Activated CD4-positive, alpha-beta T cell treated with anti-CD3 and anti-CD28 coated beads, Interleukin-2, amount 10 ng/mL, durations not matched to agents 24 days and 14 days (primary cell): ENCODE results near the gene CCDC160. TPM values are rescaled to one million over a fixed set of nuclear protein-coding genes. Genes with fewer than 3 reads are reported as not detected.
"Not testable (repeated sequence)": the region's sequence is repeated elsewhere in the genome, so short reads cannot be mapped to it uniquely, and the experiment has no call there.

Experiments
- DNase-seq: peaks from one replicate; pipeline ENCODE4 v3.0.0; 2022
- H3K27ac Mint-ChIP-seq: one replicate; pipeline ENCODE4 v1.8.0; 2022; ENCODE audit warnings: mild to moderate bottlenecking, mixed read lengths
- H3K27me3 Mint-ChIP-seq: one replicate; pipeline ENCODE4 v1.8.0; 2022; ENCODE audit warnings: mixed read lengths
- H3K36me3 Mint-ChIP-seq: one replicate; pipeline ENCODE4 v1.8.0; 2022; ENCODE audit warnings: low read depth, mild to moderate bottlenecking, mixed read lengths
- H3K4me1 Mint-ChIP-seq: one replicate; pipeline ENCODE4 v1.8.0; 2021; ENCODE audit warnings: mixed read lengths
- H3K4me3 Mint-ChIP-seq: one replicate; pipeline ENCODE4 v1.8.0; 2022; ENCODE audit warnings: mild to moderate bottlenecking, moderate library complexity, mixed read lengths
- H3K9me3 Mint-ChIP-seq: one replicate; pipeline ENCODE4 v1.8.0; 2021; ENCODE audit warnings: mixed read lengths
- intact Hi-C: fragments of 100-400 bp; cut with micrococcal nuclease; formaldehyde crosslinking; loops from one replicate; pipeline ENCODE4 v1.15.1; 2023
- total RNA-seq: library from RNA; stranded (reverse); gene quantifications from 2 replicates; pipeline ENCODE4 v1.2.3, GENCODE V29; 2022

Gene CCDC160
- total RNA-seq, 1 donor from 2014 or later: not detected

DNA sequence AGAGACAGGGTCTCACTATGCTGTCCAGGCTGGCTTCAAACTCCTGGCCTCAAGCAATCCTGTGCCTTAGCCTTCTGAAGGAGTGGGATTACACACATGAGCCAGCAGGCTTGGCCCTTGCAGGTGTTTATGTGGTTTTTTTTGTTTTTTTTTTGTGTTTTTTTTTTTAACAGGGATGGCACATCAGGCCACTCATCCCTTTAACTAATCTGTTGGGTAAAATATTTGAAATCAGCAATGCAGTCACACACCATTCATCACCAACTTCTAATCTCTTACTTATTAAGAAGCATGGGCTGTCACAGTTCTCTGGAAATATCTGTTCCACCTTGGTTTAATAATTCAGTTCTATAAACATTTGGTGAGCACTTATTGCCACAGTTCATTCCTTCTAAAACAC, 12.3 kb downstream of the CCDC160 start:
- Mint-ChIP-seq H3K9me3 (no peaks in the 10 kb centered on the region), H3K4me3 (no peak overlapping the region), H3K27ac (no peak overlapping the region), H3K4me1 (peaks cover 4% of the 10 kb centered on the region), H3K36me3 (no peaks in the 10 kb centered on the region), H3K27me3 (peaks cover 6% of the 10 kb centered on the region)
- DNase-seq: no peak
- intact Hi-C loops: no loop called here

- Mint-ChIP-seq H3K9me3 (no peaks in the 10 kb centered on the region), H3K4me3 (no peak overlapping the region), H3K27ac (no peak overlapping the region), H3K36me3 (no peaks in the 10 kb centered on the region), H3K4me1 (peaks cover 5% of the 10 kb centered on the region), H3K27me3 (no peaks in the 10 kb centered on the region)
- DNase-seq: no peak
- intact Hi-C loops: loop anchor here (10.0 kb wide), 1 partner anchor 456 kb away; no protein-coding TSS in a partner anchor
Observed at GRCh38 chrX:134251241-134251640, 14.3 kb downstream of the CCDC160 start.

DNA sequence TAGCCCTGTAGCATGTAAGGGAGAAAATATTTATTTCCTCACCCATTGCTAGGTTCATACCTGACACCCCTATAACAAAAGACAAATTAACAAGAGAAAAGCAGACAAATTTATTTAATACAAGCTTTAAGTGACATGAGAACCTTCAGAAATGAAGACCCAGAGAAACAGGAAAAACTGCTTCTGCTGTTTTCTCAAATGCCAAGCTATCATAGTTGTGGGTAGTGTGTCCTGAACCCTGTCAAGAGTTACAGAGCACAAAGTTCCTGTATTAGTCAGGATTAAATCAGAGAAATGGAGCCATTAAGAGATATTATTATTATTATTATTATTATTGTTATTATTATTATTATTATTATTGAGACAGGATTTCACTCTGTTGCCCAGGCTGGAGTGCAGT, 17.5 kb downstream of the CCDC160 start:
- Mint-ChIP-seq H3K27me3 (no peaks in the 10 kb centered on the region), H3K4me3 (no peak overlapping the region), H3K9me3 (no peaks in the 10 kb centered on the region), H3K4me1 (peaks cover 5% of the 10 kb centered on the region), H3K27ac (no peak overlapping the region), H3K36me3 (no peaks in the 10 kb centered on the region)
- intact Hi-C loops: loop anchor here (1.0 to 10.0 kb wide), 2 partner anchors 82 to 460 kb away; no protein-coding TSS in a partner anchor
- DNase-seq: no peak

DNA sequence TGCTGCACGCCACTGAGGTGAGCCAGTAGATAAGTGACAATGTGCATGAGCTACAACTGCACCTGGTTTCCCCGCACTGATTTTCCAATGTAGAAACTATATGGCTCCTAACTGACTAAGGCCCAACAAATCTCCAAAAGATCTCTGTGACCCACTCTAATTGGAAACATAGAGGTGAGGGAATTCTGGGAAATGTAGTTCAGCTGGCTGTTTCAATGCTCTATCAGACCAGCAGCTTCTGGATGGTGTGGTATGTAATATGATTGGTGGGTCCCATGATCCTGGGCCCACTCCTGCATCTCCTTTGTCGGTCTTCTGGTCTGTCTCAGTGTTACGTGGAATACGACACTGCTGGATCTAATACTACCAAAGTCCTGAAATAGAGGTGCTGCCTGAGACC, 18.6 kb downstream of the CCDC160 start:
- no peak for DNase-seq
- Mint-ChIP-seq H3K9me3 (no peaks in the 10 kb centered on the region), H3K36me3 (no peaks in the 10 kb centered on the region), H3K4me3 (no peak overlapping the region), H3K27me3 (no peaks in the 10 kb centered on the region), H3K4me1 (peaks cover 5% of the 10 kb centered on the region), H3K27ac (no peak overlapping the region)
- intact Hi-C loops: loop anchor here (10.0 kb wide), 1 partner anchor 461 kb away; no protein-coding TSS in a partner anchor

DNA sequence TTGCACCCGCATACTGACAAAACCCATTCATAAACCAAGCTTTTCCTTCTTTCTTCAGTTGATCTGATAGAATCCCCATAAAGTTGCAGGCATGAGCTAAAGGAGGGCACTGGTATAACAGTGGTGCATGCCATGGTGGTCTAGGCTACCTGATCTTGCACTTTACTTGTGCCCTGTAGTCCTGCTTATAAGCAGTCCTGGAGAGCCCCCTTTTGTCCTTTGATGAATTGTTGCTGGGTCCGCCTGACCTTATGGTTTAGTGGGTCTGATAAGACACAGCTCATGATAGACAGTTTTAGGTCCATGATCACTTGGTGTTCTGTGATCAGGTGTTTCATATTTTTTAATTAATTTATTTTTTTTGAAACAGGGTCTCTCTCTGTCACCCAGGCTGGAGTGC, 19.7 kb downstream of the CCDC160 start:
- Mint-ChIP-seq H3K9me3 (no peaks in the 10 kb centered on the region), H3K27me3 (no peaks in the 10 kb centered on the region), H3K4me3 (no peak overlapping the region), H3K36me3 (no peaks in the 10 kb centered on the region), H3K27ac (no peak overlapping the region), H3K4me1 (peaks cover 5% of the 10 kb centered on the region)
- intact Hi-C loops: loop anchor here (10.0 kb wide), 1 partner anchor 462 kb away; no protein-coding TSS in a partner anchor
- no peak for DNase-seq

DNA sequence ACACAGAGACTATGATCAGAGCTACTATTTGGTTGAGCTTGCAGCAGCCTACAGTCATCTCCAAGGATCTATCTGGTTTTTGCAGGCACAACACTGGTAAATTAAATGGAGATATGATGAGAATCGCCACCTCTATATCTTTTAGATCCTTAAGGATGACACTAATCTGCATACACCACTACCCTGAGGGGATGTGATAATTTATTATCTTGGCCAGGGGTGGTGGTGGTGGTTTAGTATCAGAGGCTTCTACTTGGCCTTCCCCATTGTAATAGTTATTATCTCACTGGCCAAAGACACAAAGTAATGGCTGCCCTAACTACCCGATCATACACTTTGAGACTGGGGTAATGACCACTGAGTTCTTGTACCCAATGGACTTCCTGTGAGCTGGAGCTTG, 21.2 kb downstream of the CCDC160 start:
- no peak for DNase-seq
- H3K4me3 Mint-ChIP-seq: no peak overlapping the region
- H3K4me1 Mint-ChIP-seq: peaks cover 5% of the 10 kb centered on the region
- H3K9me3 Mint-ChIP-seq: no peaks in the 10 kb centered on the region
- intact Hi-C loops: loop anchor here (10.0 kb wide), 1 partner anchor 463 kb away; no protein-coding TSS in a partner anchor
- no peaks in the 10 kb centered on the region for H3K27me3 Mint-ChIP-seq
- no peaks in the 10 kb centered on the region for H3K36me3 Mint-ChIP-seq
- H3K27ac Mint-ChIP-seq: no peak overlapping the region

DNA sequence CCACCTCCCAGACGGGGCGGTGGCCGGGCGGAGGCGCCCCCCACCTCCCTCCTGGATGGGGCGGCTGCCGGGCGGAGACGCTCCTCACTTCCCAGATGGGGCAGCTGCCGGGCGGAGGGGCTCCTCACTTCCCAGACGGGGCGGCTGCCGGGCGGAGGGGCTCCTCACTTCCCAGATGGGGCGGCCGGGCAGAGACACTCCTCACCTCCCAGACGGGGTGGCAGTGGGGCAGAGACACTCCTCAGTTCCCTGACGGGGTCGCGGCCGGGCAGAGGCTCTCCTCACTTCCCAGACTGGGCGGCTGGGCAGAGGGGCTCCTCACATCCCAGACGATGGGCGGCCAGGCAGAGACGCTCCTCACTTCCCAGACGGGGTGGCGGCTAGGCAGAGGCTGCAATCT, 49.0 kb downstream of the CCDC160 start:
- H3K9me3 Mint-ChIP-seq, H3K4me1 Mint-ChIP-seq, intact Hi-C loops, DNase-seq, H3K36me3 Mint-ChIP-seq, H3K27ac Mint-ChIP-seq, H3K27me3 Mint-ChIP-seq, H3K4me3 Mint-ChIP-seq: not testable (repeated sequence)

GRCh38 chrX:134287346-134287745, 50.4 kb downstream of the CCDC160 start:
- intact Hi-C loops: no loop called here
- Mint-ChIP-seq H3K4me1 (no peaks in the 10 kb centered on the region), H3K27ac (no peak overlapping the region), H3K36me3 (no peaks in the 10 kb centered on the region), H3K9me3 (peaks cover 3% of the 10 kb centered on the region), H3K27me3 (peaks cover 3% of the 10 kb centered on the region), H3K4me3 (no peak overlapping the region)
- no peak for DNase-seq

DNA sequence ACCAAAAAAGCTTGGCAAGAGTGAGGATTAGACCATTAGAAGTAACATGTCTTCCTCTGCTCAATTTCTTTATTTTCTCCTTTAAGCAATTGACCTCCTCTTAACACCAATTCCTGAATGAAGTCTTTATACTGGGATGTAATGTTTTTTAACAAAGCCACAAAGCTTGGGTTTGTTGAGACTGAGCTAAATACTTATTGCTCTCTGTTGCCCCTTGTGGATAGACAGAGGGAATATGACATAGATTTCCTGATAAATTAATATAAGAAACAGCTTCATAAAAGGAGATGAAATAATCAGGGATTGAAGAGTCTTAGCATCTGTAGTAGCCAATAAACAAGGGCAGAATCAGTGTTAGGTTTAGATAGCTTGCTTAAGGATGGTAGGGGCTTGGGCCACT, 57.6 kb downstream of the CCDC160 start:
- Mint-ChIP-seq H3K36me3 (no peaks in the 10 kb centered on the region), H3K9me3 (peaks cover 5% of the 10 kb centered on the region), H3K27me3 (peaks cover 1% of the 10 kb centered on the region), H3K27ac (no peak overlapping the region), H3K4me3 (no peak overlapping the region), H3K4me1 (no peaks in the 10 kb centered on the region)
- no peak for DNase-seq
- intact Hi-C loops: no loop called here

Other genes with a start within 250 kb of the CCDC160 start
- gene PHF6, start 136.1 kb downstream of the CCDC160 start, total RNA-seq: 93.6 and 95.9 TPM in 2 replicates
- 121 and 128 TPM in 2 replicates for gene HPRT1, start 223.0 kb downstream of the CCDC160 start, total RNA-seq